NCI-H226 (cell line): ENCODE measurements around the gene PLEKHA6.

Source experiments
- DNase-seq: peaks from one replicate; pipeline ENCODE4 v3.0.0-alpha.2; 2015

PLEKHA6 gene, protein sequence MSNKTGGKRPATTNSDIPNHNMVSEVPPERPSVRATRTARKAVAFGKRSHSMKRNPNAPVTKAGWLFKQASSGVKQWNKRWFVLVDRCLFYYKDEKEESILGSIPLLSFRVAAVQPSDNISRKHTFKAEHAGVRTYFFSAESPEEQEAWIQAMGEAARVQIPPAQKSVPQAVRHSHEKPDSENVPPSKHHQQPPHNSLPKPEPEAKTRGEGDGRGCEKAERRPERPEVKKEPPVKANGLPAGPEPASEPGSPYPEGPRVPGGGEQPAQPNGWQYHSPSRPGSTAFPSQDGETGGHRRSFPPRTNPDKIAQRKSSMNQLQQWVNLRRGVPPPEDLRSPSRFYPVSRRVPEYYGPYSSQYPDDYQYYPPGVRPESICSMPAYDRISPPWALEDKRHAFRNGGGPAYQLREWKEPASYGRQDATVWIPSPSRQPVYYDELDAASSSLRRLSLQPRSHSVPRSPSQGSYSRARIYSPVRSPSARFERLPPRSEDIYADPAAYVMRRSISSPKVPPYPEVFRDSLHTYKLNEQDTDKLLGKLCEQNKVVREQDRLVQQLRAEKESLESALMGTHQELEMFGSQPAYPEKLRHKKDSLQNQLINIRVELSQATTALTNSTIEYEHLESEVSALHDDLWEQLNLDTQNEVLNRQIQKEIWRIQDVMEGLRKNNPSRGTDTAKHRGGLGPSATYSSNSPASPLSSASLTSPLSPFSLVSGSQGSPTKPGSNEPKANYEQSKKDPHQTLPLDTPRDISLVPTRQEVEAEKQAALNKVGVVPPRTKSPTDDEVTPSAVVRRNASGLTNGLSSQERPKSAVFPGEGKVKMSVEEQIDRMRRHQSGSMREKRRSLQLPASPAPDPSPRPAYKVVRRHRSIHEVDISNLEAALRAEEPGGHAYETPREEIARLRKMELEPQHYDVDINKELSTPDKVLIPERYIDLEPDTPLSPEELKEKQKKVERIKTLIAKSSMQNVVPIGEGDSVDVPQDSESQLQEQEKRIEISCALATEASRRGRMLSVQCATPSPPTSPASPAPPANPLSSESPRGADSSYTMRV

DNA sequence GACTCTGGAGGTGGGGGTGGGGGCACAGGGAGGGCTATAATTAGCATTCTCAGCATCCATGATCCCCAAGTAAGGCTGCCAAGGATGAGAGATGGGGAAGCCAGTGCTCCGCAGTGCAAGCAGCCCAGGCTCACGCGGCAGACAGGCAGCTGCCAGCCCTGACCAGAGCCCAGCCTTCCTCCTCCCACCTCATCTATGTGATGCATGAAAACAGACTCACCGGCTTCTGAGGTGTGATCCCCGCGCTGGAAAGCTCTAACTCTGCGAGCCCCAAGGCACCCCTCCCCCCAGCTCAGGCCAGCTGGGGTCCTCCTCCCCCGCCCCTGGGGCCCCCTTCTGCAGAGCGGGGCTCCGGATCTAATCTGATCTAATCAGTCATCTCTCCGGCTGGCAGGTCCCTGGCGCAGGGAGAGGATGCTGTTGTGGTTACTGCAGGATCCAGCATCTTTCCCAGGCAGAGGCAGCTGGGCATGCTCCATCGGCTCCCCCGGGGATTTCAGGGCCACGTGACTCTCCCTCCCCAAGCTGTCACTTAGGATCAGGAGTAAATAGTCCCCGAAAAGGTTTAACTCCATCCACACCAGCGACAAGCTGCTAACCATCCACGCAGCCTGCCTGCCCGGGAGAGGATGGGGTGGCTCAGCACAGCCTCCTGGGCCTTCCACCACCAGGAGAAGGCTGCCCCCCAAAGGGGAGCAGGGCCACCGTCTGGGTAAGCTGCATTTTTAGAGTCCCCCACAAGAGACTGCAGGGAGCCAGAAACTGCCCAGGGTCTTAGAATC, at the start of gene PLEKHA6:
Gene PLEKHA6, minus strand, starts transcription at position 456 of the 782 bp plus-strand sequence. CDS start 86,202 bp downstream, outside the sequence.
- DNase-seq: peak; percentile 61

- DNase-seq: no peak
Measured at GRCh38 chr1:204409123-204409522, 49.4 kb upstream of the PLEKHA6 start.

DNA sequence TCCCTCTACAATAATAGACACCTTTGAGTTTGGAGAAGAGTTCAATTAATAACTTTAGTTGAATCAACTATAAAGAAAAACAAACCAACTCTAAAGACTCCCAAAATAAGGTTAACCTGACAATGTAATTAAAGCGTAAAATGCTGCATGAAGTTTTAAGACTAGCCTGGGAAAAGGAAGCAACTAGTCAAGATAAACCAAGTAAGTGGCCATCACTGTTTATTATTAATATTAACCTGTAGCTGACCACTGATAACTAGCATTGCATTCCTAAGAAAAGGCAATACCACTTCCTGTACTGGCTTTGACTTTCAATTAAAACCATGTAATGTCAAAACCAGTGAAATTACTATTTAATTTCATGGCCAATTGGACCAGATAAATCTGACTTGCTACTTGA, 48.9 kb upstream of the PLEKHA6 start:
- DNase-seq: no peak

- peak; percentile 54 for DNase-seq
Measured at GRCh38 chr1:204408074-204408507, 48.4 kb upstream of the PLEKHA6 start.

DNA sequence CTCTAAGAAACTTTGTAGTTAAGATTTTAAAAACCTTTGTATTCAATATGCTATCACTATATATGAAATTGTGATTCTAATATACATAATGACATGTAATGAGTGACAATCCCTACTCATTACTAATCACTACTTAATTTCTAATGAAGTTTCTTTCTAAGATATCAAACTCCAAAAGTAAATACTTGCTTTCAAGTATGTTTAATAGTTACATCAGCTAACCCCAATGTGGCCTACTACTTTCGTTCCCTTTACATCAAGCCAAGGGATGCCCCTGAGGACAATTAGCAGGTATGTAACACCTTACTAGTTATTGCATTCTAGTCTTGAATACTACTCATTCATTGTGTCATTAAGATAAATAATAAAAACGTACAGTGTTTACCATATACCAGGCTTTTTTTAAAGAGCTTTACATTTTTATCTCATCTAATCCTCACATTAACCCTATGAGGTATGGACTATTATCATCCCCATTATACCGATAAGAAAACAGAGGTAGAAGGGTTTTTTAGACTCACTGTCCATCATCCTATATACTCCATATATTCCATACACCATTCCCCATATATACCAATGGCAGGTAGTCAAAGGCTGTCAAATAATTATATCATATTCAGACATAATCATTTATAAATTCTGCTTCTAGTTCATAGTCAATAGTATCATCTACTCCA, 47.7 kb upstream of the PLEKHA6 start:
- DNase-seq: no peak

- DNase-seq: no peak
Measured at GRCh38 chr1:204406621-204407020, 46.9 kb upstream of the PLEKHA6 start.

DNA sequence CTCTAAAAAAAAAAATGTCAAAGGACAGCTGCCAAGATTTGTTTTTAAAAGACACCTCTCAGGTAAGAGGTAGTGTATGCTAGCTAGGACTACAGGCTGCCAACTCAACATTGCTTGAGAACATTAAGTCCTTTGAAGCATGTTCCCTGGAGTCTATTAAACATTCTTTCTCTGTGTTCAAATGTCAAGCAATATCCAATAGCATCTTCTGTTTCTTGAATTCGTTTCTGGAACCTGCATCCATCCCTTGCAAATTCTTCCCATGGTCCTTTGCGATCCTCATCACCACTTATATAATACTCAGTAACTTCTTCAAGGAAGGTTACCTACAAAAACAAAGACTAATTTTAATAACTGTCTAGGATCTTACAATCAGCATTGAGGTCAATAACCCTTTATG, 46.3 kb upstream of the PLEKHA6 start:
- no peak for DNase-seq

DNA sequence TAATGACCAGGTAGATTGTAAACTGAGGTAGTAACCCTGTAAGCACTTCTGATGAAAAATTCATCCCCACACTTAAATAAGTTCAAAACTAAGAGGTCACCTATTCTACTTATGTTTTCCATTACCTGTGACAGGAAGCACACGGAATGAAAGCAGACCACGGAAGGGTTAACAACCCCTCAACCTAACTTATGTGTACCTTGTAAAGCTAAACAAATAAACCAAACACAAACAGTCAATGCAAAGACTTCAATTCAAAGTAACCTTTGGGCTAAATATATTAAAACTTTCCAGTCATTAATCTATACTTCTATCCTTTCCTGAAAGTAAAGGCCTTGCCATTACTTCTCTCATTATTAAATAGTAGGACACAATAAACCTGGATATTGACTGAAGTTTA, 44.9 kb upstream of the PLEKHA6 start:
- DNase-seq: no peak

DNA sequence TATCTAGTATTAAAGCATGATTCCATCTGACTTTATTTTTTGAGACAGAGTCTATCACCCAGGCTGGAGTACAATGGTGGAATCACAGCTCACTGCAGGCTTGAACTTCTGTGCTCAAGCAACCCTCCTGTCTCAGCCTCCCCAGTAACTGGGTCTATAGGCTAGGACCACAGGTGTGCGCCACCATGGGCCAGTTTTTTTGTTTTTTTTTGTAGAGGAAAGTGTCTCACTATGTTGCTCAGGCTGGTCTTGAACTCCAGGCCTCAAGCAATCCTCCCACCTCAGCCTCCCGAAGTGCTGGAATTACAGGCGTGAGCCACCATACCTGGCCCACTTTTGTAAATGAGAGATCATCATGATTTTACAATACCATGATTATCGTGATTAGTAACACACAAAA, 42.7 kb upstream of the PLEKHA6 start:
- no peak for DNase-seq

- DNase-seq: no peak
Measured at GRCh38 chr1:204401730-204402129, 42.0 kb upstream of the PLEKHA6 start.

DNA sequence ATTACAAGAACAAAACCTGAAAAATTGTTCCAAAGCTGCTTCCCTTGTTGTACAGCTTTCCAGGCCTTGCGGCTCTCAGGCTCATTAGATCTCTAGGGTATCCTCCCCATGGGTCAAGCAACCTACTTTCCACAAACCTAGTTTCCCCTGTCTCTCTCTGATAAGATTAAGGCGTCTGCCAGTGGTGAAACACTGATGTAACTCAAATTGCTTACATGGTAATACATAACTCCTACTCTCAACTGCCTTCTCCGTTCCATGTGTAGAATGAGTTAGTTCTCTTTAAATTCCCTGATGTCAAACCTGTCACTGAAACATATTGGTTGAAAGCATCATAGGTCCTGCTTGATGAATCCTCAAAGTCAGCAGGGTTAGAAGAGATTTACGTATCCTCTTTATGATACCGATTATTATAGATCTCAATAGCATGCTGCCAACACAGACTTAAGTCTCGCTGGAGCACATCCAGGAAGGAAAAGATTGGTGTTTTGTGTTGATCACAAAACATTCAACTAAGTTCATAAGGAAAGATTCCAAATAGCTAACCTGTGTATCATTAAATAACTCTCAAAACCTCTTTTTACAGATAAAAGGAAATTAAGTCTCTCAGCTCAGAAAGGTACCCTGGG, 41.3 kb upstream of the PLEKHA6 start:
- DNase-seq: no peak

GRCh38 chr1:204398197-204399125, 38.7 kb upstream of the PLEKHA6 start:
- peak; percentile 73 for DNase-seq

GRCh38 chr1:204396015-204396583, 36.4 kb upstream of the PLEKHA6 start:
- DNase-seq: no peak

DNA sequence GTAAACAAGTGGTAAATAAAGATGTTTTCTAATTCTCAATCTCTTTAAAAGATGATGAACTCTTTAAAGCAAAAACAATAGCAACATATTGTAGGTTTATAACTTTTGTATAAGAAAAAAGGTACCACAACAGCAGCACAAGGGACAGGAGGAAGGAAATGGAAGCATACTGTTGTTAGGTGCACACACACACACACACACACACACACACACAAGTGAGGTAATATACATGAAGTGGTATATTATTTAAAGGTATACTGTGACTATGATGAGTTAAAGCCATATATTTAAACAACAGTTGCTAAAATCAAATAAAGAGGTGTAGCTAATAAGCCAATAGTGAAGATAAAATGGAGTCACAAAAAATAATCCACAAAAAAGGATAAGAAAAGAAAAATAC, 31.9 kb upstream of the PLEKHA6 start:
- DNase-seq: no peak

DNA sequence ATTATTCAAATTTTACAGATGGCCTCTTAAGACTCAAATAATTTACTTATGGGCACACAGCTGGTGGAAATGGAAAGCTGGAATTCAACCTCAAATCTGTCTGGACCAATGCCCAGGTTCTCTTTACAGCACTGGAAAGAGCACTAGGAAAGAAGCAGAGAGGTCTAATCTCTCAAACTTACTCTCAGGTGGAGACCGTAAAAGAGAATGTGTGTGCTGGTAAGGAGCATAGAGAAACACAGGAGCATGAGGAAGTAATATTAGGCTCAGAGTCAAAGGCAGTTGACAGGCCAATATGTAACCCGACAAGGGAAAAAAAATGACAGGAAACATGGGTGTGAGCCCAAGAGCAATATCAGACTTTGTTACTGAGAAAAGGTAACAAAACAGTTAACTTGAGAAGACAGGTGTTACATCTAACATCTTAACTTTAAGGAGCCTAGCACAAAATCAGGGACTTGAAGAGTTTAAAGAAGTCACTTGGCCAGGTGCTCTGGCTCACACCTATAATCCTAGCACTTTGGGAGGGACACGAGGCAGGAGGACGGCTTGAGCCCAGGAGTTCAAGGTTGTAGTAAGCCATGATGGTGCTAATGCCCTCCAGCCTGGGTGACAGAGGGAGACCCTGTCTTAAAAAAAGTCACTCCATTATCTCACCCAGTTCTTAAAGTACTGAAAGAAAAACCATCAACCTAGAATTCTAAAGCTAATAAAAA, 31.2 kb upstream of the PLEKHA6 start:
- no peak for DNase-seq

GRCh38 chr1:204385727-204386126, 26.0 kb upstream of the PLEKHA6 start:
- DNase-seq: no peak

- peak; percentile 84 for DNase-seq
Measured at GRCh38 chr1:204384636-204385352, 25.1 kb upstream of the PLEKHA6 start.

- no peak for DNase-seq
Measured at GRCh38 chr1:204383163-204383904, 23.6 kb upstream of the PLEKHA6 start.
